Esophagus squamous epithelium (tissue), 4 donors: ENCODE measurements around the gene DBNDD1.
"Not testable (repeated sequence)": the region's sequence is repeated elsewhere in the genome, so short reads cannot be mapped to it uniquely, and the experiment has no call there.

Source experiments
- POLR2A ChIP-seq, 4 donors: fragments of 450-650 bp; IDR thresholded peaks; one replicate each; pipeline ENCODE4 v1.6.1; 2017; ENCODE audit warnings: antibody characterized with exemption in 4 of 4, mild to moderate bottlenecking in 4 of 4, moderate library complexity in 3 of 4
- TF ChIP-seq, protein P1 (sequence below), 6 experiments: fragments of 450-650 bp in 4 of 6; fragments of 200-600 bp in 2 of 6; sonication (generic) in 2 of 6; IDR thresholded peaks; one replicate each; pipeline ENCODE4 v1.5.1; 2016 to 2019; ENCODE audit warnings: antibody characterized with exemption in 6 of 6, mild to moderate bottlenecking in 4 of 6, moderate library complexity in 4 of 6

DNA sequence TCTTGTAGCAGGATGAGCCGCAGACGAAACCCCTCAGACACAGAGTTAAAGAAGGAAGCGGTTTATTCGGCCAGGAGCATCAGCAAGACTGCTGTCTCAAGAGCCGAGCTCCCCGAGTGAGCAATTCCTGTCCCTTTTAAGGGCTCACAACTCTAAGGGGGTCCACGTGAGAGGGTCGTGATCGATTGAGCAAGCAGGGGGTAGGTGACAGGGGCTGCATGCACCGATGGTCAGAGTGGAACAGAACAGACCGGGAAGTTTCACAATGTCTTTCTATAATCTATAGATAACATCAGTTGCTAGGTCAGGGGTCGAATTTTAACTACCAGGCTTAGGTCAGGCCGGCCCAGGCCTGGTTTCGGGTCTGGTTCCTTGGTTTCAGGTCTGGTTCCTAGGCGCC, 37.3 kb upstream of the DBNDD1 start:
- not testable (repeated sequence) for TF ChIP-seq POLR2A (IDR thresholded peaks at IDR 0.05)
- TF ChIP-seq, protein P1, sequence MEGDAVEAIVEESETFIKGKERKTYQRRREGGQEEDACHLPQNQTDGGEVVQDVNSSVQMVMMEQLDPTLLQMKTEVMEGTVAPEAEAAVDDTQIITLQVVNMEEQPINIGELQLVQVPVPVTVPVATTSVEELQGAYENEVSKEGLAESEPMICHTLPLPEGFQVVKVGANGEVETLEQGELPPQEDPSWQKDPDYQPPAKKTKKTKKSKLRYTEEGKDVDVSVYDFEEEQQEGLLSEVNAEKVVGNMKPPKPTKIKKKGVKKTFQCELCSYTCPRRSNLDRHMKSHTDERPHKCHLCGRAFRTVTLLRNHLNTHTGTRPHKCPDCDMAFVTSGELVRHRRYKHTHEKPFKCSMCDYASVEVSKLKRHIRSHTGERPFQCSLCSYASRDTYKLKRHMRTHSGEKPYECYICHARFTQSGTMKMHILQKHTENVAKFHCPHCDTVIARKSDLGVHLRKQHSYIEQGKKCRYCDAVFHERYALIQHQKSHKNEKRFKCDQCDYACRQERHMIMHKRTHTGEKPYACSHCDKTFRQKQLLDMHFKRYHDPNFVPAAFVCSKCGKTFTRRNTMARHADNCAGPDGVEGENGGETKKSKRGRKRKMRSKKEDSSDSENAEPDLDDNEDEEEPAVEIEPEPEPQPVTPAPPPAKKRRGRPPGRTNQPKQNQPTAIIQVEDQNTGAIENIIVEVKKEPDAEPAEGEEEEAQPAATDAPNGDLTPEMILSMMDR (IDR thresholded peaks at IDR 0.05): not testable (repeated sequence)
